Activated CD4-positive, CD25-positive, alpha-beta regulatory T cell treated with anti-CD3 and anti-CD28 coated beads, Interleukin-2, amount 50 U/mL, for 16 hours (primary cell): Measurements from ENCODE around the gene FYN.

Experiments used
- DNase-seq: peaks from one replicate; pipeline ENCODE4 v3.0.0-alpha.2; 2020; ENCODE audit warnings: low read depth, low spot score

FYN gene

DNA sequence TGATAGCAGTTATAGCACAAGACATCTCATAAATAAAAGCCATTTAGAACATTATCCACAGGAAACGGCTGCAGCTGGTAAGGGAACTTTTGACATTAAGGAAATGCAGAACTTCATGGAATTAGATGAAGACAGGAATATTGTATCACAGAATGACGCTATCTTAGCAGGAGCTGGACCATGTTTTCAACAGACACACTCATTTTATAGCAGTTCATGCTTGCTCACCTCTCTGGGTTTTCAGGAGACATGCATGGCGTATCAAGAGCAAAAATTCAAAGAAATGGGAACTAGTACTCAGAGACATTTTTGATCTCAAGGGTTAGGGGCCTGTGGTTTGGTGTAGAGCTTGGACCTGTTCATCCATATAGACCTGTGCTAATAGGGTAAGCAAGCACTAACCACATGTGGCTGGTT lies 125.0 kb downstream of the FYN start:
- no peak for DNase-seq

DNA sequence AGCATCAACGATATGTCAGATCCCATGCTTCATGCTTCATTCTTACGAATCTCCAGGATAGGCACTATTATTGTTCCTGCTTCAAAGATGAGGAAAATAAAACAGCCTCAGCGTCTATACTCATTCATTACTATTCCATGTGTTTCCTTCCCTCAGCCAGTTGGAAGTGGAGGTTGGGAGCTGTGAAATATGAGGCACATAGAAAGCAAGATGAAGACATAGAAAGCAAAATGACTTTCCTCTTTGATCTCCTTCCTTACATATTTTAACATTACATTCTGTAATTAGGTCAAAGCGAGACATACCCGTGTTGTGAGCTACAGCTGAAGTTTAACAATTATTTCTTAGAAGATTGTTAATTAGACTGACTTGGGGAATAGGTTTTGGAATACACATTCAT lies 125.4 kb downstream of the FYN start:
- DNase-seq: no peak

DNA sequence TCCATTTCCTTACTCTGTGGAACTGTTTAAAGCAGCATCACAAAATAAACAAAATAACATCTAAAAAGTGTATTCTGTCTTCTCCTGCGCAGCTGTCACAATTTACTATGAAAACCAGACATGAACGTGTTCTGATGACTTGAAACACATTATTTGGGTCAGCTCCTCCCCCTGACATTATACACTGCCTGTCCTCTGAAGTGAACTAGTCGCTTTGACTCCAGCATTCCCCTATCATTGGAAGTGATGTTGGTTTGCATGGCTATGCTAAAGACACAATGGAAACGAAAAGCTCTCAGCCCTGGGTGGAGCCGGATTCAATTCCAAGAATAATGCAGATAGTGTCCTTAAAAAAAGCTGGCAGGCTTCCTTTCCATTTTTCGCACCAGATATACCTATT lies 125.9 kb downstream of the FYN start:
- no peak for DNase-seq

DNA sequence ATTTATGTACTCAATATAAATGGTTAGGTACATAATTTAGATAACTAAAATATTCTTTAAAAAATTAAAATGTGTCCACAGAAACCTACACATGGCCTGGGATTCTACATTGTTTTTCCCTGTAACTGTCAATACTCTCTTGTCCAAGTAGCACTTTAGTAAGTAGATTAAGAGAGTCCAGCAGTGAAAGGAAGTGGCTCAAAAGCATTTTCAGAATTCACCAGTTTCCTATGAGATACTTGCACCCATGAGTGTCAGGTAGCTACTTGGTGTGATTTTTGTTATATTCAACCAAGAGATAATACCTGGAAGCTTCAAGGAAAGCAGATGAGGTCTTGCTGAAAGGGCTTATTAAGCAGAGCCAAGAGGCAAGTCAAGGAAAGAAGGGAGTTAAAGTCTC lies 126.3 kb downstream of the FYN start:
- no peak for DNase-seq

DNA sequence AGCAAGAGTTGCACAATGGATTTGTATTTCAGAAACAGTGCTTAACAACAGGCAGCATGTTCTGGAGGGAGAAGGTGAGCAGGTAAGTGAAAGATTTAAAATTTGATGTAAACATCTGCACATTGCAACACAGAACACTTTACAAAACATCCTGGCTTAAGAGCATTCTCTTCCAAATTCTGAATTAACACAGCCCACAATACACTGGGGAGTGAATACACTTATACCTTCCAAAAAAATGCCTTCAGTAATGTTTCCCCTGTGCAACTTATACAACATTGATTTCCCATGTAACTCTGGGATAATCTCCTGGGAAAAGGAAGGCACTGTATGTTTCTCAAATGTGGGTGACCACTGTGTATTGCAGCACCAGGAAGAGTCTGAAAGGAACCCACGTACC lies 127.6 kb downstream of the FYN start:
- DNase-seq: no peak

DNA sequence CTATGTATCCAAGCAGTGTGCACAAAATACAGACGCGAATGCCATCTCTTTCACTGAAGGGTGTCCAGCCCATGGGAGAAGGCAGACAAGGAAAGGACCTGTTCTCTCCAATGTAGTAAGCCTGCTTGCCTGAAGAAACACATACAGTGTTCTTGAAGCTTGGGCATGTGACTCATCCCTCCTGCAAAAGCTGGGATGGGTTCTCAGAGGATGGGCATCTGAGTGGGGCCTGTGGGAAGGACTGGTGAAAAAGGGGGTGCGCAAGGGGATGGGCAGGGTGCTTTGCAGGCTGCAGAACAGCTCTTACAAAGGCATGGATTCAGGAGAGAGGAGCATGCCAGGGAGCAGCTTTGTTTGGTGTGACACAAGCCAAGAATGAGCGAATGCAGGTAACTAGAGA lies 128.1 kb downstream of the FYN start:
- no peak for DNase-seq

DNA sequence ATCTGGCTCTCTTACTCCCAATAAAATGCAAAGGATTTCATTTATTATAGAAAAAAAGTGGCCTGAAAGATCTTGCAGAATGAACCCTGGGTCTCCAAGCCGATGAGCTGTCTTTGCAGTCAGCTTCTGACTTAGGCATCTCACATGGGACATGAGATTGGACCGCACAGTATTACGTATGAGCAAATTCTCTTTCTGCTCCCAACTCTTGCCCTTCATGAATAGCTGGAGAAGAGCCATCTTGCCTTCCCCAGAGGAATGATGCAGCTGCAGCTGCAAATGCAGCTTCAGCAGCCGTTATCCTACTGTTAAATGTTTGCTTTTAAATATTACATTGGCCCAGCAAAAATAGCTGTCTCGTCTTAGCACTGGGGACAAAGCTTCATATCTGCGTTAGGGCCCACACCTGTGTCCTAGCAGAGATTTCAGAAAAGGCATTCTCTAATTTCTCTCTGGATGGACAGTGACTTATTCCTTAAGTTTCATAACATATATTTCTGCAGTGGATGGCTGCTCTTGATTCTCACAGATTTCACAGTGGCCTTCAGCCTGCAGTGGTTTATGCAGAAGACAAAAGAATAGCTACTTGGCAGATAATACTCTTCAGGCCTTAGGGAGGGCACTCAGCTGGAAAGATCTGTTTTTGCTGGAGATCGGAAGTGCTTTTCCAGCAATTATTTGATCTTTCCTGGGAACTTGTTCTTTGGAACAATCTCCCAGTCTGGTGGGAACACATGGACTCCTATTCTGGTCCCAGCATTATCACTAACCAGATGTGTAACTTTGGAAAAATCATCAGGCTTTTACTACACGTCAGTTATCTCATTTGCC lies 129.2 kb downstream of the FYN start:
- no peak for DNase-seq

DNA sequence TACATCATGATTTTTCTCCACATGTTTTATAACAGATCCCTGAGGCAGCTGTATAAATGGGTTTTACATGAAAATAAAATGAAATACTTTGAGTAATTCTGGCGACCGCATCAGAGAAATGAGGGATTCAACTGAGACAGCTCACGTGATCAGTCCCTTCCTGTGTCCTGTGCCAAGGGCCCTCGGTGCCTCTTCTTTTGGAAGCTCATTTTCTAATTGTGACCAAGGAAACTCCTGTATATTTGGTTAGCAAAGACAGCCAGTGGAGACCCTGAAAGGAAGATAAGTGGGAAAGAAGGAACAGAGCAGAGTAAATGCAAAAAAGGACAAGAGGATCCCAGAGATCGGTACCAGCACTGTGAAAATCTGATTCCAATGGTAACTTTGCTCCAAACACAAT lies 129.9 kb downstream of the FYN start:
- no peak for DNase-seq

DNA sequence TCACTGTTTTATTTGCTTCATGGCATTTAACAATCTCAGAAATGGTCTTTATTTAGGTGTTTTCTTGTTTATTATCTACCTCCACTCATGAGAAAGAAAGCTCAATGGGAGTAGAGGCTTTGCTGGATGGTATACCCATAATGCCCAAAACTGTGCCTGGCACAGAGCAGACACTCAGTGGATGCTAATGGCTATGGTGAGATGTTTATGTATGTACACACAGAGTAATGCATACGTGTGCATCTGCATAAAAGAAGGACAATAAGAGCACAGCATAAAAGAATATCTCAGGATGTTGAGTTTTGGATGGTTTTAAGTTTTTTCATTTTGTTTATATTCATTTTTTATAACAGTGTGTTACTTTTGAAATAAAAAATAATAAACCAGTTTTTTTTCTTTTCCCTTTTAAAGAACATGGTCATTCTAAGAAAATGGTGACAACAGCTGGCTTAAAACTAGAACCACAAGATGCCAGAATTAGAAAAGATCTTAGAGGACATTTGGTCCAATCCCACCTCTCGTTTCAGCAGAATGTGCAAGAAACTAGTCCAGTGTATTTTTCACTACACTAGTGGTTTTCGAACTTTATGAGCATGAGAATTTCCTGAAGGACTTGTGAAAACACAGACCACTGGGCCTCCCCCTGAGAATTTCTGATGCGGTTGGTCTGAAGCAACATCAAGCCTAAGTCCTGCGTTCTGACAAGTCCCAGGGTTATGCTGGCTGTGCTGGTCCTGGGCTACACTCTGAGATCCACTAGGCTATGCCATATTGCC lies 131.9 kb downstream of the FYN start:
- DNase-seq: no peak

DNA sequence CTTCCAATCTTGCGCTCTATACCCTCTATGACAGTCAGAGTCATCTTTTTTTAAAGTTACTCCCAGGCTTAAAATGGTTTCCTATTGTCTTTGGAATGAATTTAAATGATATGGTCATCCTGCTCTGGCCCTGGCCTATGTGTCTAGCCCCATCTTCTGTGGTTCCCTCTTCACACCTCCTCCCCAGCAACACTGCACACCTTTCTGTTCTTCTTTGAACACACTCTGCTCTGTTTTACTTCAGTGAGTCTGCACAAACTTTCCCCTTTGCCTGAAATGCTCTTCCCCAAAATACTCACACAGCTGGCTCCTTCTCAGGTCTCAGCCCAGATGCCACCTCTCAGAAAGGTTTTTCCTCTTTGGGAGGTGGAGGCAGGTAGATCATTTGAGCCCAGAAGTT lies 132.7 kb downstream of the FYN start:
- DNase-seq: no peak

DNA sequence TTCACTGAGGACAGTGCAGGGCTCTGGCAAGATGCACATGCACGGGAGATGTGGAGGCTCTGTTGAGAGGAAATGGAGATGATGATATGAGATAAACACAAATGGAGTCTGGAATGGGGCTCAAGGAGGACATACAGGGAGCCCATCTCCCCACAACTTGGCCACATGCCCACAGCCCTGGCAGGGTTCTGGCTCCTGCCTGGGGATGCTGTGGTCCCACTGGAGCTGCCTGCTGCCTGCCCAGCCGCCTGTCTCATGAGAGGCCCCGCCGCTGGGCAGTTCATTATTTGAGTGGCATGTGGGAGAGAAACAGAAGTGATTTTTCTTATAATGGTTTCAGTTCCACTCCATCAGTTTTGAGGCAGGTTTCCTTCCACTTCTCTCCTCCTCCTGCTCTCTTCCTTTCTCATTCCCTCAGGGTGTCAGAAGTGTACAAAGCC lies 134.0 kb downstream of the FYN start:
- no peak for DNase-seq

DNA sequence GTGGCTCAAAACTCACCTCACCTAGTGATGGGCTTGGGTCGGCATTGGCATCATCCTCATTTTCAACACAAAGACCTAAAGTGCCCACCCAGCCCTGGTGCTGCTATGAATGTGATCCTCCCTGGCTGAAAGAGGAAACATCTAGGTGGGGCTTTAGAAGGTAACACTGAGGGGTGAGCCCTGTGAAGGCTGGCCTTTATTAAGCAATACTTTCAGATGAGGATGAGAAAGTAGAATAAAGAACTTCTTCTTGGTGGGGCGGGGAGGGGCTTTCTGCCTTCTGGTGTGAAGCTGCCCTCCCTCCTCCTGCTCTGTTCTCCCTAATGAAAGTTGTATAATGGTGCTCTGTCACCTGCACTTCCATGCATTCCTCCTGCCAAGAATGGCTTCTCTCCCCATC lies 134.6 kb downstream of the FYN start:
- DNase-seq: no peak

DNA sequence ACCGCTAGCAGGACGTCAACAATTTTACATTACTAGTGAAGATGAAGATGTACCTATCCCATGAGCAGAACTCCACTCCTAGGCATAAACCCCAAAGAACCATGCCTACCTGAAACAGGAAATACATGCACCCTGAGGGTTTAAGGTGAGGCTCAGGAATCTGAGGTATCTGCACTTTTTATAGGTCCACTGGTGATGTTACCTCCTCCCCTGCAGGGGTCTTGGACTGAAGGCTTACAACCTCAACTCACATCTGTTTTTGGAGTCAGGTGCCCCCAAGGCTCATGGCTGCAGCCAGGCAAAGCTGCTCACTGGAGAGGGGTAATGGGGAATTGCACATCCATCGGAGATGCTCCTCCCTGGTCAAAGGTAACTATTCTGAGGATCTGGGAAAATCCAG lies 135.1 kb downstream of the FYN start:
- DNase-seq: no peak

DNA sequence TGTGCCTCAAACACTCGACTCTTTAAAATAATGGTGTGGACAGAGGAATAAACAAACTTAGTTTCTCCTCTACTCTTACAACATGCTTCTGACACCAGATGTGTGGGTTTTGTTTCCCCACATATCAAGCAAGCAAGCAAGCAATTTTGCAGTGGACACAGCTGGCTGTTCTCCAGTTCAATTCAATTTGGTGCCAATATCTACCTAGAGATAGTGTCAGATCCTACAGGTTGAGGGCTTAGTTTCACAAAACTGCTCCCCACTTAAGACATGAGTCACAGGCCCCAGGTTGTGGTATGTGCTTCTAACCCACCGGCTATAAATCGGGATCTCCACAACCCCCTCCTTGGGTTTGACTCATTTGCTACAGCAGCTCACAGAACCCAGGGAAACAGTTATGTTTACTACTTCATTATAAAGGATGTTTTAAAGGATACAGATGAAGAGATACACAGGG lies 136.2 kb downstream of the FYN start:
- DNase-seq: no peak

DNA sequence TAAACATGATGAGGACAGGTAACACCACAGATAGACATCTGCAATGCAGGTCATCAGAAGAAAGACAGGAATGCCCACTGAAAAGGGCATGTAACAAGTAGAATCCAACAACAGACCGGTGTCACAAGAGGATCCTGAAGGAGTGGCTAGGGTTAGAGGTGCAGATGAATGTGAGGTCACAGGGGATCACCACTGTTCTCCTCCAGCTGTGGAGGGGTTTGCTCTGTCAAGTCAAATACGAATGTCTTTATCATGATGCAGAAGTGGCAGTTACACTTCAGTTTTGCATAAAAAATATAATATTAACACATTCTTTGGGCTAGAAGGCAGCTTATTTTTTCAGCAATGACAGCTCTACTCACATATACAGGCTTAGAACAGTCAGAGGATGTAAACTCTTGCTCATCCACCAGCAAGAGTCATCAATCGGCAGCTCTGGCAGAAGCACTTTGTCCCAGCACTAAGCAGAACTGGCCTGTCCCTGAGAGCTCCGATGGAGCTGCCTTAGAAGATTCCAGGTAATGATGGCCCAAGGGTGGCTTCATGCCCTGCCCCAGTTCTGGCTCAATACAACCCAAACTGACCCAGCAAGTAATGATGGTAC lies 137.1 kb downstream of the FYN start:
- no peak for DNase-seq

DNA sequence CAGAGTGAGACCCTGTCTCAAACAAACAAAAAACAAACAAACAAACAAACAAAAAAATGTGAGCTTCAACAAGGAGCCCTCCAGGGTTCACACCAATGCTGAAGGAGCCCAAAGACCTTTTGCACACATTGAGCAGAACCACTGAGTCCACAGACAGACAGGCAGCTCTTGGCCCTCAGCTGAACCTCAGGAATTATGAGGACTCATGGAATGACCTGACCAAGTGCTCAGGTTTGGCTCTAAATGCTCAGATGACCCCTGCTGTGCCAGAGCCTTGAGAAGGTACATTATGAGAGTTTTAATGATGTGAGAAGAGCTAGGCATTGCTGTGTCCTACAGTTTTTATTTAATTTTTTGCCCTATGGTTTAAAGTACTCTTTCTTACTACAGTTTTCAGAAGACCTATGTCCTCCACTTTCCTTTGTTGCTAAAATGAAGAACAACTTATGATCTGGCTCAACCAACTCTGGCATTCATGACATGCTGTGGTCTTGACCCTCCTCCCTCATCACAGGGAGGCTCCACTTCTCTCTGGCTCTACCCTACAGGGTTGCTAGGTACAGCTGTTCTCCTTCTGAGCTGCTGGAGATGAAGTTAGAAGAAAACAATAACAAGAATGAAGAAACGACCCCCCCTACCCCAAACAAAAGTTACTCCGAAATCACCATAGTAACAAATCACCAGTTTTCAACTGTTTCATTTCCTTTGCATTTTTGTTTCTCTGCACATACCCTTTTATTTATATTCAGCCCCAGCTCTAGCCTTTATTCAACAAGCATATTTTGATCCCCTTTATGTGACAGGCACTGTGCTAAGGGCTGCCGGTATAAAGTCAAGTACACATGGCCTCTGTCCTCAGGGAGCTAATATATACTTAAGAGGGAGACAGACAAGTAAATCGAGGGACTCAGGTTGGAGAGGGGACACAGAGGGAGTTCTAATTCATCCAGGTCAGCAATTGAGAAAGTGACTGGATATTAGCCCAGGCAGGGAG lies 138.9 kb downstream of the FYN start:
- no peak for DNase-seq

DNA sequence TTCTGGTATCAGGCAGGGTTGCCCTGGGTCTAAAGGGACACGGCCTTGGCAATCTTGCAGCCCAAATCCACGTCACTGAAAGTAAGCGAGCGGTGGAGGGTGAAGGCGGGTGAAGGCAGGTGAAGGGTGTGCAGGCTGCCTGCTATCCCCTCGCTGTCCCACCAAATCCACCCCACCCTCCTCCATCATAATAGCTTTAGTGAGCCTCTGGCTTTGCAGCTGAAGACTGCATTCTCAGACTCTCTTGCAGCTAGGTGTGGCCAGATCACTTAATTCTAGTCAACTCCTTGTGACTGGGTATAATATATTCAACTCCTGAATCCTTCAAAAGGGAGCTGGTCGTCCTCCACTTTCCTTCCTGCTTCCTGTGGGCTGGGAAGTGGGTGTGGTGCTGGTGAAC lies 140.9 kb downstream of the FYN start:
- no peak for DNase-seq

DNA sequence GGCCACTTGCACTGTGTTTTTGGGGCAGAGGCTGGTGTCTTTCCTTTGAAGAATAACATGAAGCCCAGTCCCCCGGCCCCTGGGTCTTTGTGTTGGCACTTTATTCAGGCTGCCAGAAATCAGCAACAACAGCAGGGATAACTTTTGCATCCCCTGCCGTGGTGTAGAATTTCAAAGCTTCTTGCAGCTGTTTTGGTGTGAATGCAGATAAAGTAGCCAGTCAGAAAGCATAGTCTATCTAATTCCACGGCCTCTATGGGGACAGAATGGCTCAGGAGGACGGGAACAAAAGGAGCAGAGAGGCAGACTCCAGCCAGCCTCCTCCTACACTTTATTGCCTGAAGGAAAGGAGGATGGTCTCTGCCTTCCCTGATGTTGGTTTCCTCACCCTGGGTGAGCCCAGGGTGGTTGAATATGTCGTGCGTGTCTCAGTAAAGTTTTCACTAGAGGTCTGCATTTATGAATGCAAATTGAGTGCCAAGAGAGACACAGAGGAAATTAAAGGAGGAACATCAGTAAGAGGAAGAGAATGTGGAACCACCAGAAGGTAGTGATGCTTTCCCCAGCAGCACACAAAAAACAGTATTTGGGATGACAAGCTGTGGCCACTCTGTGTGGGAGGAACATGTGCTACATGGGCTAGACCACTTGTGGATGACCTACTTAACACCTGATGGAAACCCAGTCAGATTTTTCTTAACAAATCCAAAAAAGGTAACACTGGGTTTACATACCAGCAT lies 141.6 kb downstream of the FYN start:
- DNase-seq: no peak

DNA sequence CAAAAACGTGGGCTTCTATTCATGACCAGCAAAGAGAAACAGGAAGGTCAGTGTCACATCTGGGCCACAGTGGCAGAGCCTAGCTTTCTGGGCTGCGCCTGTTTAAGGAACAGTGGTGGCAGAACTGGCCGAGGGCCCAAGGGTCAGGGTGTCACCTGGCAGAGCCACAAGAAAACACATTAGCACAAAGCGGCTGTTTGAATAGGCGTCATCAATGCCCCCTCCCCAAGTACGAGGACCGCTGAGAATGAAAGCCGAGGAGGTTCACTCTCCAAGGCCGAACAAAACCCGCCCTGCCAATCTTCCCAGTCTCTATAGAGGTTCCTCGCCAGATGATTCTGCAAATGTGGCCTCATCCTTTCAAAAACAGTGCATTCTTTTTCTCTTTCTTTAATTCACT lies 142.4 kb downstream of the FYN start:
- no peak for DNase-seq

DNA sequence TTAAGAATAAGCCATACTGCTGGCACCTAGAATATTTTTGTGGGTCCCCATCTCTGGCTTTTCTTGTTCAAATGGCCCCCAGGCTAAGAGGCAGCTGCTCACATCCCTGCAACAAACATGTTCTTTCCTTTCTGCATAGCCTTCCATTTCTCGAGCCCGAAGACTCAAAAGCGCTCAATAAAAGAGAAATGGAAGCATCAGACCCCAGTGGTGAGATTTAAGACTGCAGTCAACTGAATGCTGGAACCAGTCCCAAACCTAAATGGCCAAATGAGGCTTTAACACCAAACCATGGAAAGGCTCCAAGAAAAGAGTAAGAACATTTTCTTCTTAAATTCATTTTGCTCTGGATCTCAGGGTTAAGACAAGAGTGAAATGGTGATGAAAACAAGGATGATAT lies 145.4 kb downstream of the FYN start:
- no peak for DNase-seq

DNA sequence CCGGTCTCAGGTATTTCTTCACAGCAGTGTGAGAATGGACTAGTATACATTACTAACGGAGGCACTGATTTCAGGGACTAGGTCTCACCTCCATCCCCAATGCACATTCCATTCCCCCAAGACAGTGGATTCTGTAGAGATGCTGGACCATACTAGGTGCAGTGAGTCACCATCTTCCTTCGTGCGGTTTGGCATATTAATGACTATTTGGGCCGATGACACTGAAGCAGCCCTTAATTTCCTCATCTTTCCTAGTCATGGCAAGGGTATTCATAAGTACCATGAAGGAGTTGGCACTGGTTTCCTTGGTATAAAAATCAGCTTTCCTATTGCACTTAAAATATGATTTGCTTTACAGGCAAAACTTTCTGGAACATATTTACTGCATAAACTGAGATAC lies 146.2 kb downstream of the FYN start:
- no peak for DNase-seq
